ENCODE data around the gene SEMA5A.

Gene SEMA5A

GRCh38 chr5:9398227-9398626 lies 147.6 kb downstream of the SEMA5A start:
- H3K4me1 ChIP-seq (ENCODE audit: low read length): no peaks in the 10 kb centered on the region
- no peaks in the 10 kb centered on the region for H3K9me2 ChIP-seq (replicated peaks; ENCODE audit: insufficient read depth, low read length)
- no peak overlapping the region for H2AFZ ChIP-seq (ENCODE audit: low read length)
- H3F3A ChIP-seq (ENCODE audit: insufficient read depth, low read length): no peaks in the 10 kb centered on the region
- no peak overlapping the region for H3K27ac ChIP-seq (ENCODE audit: low read length)
- DNase-seq: no peak
- no peak overlapping the region for H3K9ac ChIP-seq (ENCODE audit: low read length)
- no peaks in the 10 kb centered on the region for H4K20me1 ChIP-seq (ENCODE audit: insufficient read depth, low read length)
- H3K79me2 ChIP-seq (ENCODE audit: low read length): no peaks in the 10 kb centered on the region
- no peaks in the 10 kb centered on the region for H3K9me3 ChIP-seq (replicated peaks; ENCODE audit: insufficient read depth, low read length)
- H3K4me3 ChIP-seq (ENCODE audit: low read length): no peak overlapping the region
- no peaks in the 10 kb centered on the region for H3K36me3 ChIP-seq (replicated peaks; ENCODE audit: insufficient read depth, low read length)
- no peaks in the 10 kb centered on the region for H3K27me3 ChIP-seq (replicated peaks; ENCODE audit: insufficient read depth, low read length)
- TF ChIP-seq CTCF (IDR thresholded peaks at IDR 0.05; ENCODE audit: low read length) (no peak), EZH2 (optimal IDR thresholded peaks at IDR 0.05; ENCODE audit: low read depth, low read length) (no peak), EZH2phosphoT487 (IDR thresholded peaks at IDR 0.05; ENCODE audit: low read length) (no peak)
- no peak overlapping the region for H3K4me2 ChIP-seq (ENCODE audit: low read depth, low read length)

GRCh38 chr5:9396285-9396770 lies 149.5 kb downstream of the SEMA5A start:
- Histone ChIP-seq H3K4me2 (ENCODE audit: low read depth, low read length) (no peak overlapping the region), H3K4me1 (ENCODE audit: low read length) (no peaks in the 10 kb centered on the region), H4K20me1 (ENCODE audit: insufficient read depth, low read length) (no peaks in the 10 kb centered on the region), H3K4me3 (ENCODE audit: low read length) (no peak overlapping the region), H3K36me3 (replicated peaks; ENCODE audit: insufficient read depth, low read length) (no peaks in the 10 kb centered on the region), H2AFZ (ENCODE audit: low read length) (no peak overlapping the region), H3K27ac (ENCODE audit: low read length) (no peak overlapping the region), H3K9me3 (replicated peaks; ENCODE audit: insufficient read depth, low read length) (no peaks in the 10 kb centered on the region), H3K79me2 (ENCODE audit: low read length) (no peaks in the 10 kb centered on the region), H3K27me3 (replicated peaks; ENCODE audit: insufficient read depth, low read length) (no peaks in the 10 kb centered on the region), H3K9me2 (replicated peaks; ENCODE audit: insufficient read depth, low read length) (no peaks in the 10 kb centered on the region), H3K9ac (ENCODE audit: low read length) (no peak overlapping the region), H3F3A (ENCODE audit: insufficient read depth, low read length) (no peaks in the 10 kb centered on the region)
- TF ChIP-seq CTCF (IDR thresholded peaks at IDR 0.05; ENCODE audit: low read length): no peak
- TF ChIP-seq EZH2phosphoT487 (IDR thresholded peaks at IDR 0.05; ENCODE audit: low read length): no peak
- TF ChIP-seq EZH2 (optimal IDR thresholded peaks at IDR 0.05; ENCODE audit: low read depth, low read length): no peak
- no peak for DNase-seq

- H2AFZ ChIP-seq (ENCODE audit: low read length): no peak overlapping the region
- no peaks in the 10 kb centered on the region for H3K4me1 ChIP-seq (ENCODE audit: low read length)
- no peak overlapping the region for H3K4me2 ChIP-seq (ENCODE audit: low read depth, low read length)
- no peaks in the 10 kb centered on the region for H3K79me2 ChIP-seq (ENCODE audit: low read length)
- H3K27me3 ChIP-seq (replicated peaks; ENCODE audit: insufficient read depth, low read length): no peaks in the 10 kb centered on the region
- H3K4me3 ChIP-seq (ENCODE audit: low read length): no peak overlapping the region
- H3K36me3 ChIP-seq (replicated peaks; ENCODE audit: insufficient read depth, low read length): no peaks in the 10 kb centered on the region
- no peak for DNase-seq
- H3K9me2 ChIP-seq (replicated peaks; ENCODE audit: insufficient read depth, low read length): no peaks in the 10 kb centered on the region
- H3K27ac ChIP-seq (ENCODE audit: low read length): no peak overlapping the region
- no peaks in the 10 kb centered on the region for H3F3A ChIP-seq (ENCODE audit: insufficient read depth, low read length)
- no peaks in the 10 kb centered on the region for H4K20me1 ChIP-seq (ENCODE audit: insufficient read depth, low read length)
- H3K9me3 ChIP-seq (replicated peaks; ENCODE audit: insufficient read depth, low read length): no peaks in the 10 kb centered on the region
- TF ChIP-seq CTCF (IDR thresholded peaks at IDR 0.05; ENCODE audit: low read length): no peak
- TF ChIP-seq EZH2phosphoT487 (IDR thresholded peaks at IDR 0.05; ENCODE audit: low read length): no peak
- TF ChIP-seq EZH2 (optimal IDR thresholded peaks at IDR 0.05; ENCODE audit: low read depth, low read length): no peak
- H3K9ac ChIP-seq (ENCODE audit: low read length): no peak overlapping the region
These were observed 150.2 kb downstream of the SEMA5A start for GRCh38 chr5:9395706-9396105.

Data from MM.1S (cell line).